ENCODE data around the gene RBM39.

DNA sequence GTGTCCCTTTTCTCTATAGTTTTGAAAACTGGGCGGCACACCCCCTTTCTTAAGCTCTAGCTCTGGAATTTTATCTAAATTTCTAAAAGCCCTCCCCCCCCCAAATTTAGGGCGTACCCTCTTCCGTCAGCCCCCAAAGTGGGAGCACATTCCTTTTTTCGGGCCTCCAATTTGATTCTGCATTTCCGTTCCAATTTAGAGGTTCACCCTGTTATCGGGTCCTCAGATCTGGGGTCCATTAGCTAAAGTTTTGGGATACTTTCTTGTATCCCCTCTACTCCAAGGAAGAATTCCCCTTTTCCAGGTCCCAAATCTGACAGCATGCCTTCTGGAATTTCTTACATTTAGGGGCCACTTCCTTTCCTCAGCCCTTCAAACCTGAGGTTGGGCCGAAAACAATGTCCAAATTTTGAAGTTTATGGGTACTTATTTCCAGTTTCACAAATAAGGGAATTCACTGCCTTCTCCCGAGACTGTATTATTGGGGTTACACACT is 30.6 kb upstream of the RBM39 start:
- TF ChIP-seq, protein P1, sequence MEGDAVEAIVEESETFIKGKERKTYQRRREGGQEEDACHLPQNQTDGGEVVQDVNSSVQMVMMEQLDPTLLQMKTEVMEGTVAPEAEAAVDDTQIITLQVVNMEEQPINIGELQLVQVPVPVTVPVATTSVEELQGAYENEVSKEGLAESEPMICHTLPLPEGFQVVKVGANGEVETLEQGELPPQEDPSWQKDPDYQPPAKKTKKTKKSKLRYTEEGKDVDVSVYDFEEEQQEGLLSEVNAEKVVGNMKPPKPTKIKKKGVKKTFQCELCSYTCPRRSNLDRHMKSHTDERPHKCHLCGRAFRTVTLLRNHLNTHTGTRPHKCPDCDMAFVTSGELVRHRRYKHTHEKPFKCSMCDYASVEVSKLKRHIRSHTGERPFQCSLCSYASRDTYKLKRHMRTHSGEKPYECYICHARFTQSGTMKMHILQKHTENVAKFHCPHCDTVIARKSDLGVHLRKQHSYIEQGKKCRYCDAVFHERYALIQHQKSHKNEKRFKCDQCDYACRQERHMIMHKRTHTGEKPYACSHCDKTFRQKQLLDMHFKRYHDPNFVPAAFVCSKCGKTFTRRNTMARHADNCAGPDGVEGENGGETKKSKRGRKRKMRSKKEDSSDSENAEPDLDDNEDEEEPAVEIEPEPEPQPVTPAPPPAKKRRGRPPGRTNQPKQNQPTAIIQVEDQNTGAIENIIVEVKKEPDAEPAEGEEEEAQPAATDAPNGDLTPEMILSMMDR (IDR thresholded peaks at IDR 0.05), result no peak
- TF ChIP-seq POLR2A (IDR thresholded peaks at IDR 0.05), result no peak
